GF-D8 (cell line): Measurements from ENCODE around the gene SHISA6.
"Not testable (repeated sequence)": the region's sequence is repeated elsewhere in the genome, so short reads cannot be mapped to it uniquely, and the experiment has no call there.

Experiments used
- DNase-seq: peaks from one replicate; lab custom pipeline; 2025; lab: John Stamatoyannopoulos, UW

SHISA6 gene

GRCh38 chr17:11303773-11304394 is 62.9 kb downstream of the SHISA6 start:
- no peak for DNase-seq

DNA sequence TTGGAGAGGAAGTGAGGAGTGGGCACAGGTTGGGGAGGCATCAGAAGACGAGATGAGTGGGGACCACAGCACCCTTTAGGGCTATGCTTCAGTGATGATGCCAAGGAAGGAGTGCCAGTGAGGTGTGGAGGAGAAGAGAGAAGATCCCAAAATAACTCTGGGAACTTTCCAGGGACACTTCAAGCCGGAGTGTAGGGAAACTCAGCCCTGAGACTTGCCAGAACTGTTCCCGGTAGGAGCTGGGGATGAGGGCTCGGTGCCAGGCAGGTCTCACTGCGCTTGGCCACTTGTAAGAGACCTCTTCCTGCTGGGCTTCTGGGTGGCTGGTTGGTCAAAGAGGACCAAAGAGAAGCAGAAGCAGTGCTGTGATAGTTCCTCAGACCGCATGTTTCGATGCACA is 63.6 kb downstream of the SHISA6 start:
- no peak for DNase-seq

DNA sequence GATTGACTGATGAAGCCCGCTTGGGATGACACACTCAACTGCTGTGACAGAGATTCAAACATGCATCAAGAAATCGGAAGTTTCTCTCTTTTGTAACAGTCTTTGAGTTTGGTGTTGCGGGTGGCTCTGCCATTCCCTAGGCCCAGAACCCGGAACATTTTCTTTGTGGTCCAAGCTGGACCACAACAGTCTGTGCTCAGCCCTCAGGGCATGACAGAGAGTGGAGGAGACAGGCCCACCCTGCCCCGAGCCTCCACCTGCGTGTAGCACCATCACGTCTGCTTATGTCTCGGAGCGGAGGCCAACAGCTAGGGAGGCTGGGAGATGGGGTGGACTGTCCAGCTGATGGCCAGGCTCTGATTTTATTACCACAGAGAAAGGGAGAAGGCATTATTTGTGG is 64.5 kb downstream of the SHISA6 start:
- no peak for DNase-seq

GRCh38 chr17:11308531-11308930 is 67.5 kb downstream of the SHISA6 start:
- DNase-seq, result no peak

DNA sequence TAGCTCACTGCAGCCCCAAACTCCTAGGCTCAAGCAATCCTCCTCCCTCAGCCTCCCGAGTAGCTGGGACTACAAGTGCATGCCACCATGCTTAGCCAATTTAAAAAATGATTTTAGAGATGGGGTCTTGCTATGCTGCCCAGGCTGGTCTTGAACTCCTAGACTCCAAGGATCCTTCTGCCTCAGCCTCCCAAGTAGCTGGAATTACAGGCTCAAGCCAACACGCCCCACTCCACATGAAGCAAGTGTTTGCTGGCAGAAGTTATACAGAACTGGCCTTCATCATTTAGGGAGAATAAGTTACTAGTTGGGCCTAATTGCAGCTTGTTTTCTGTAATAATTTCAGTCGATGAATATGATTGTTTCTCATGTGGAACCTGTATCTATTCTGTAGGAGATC is 68.0 kb downstream of the SHISA6 start:
- DNase-seq, result no peak

GRCh38 chr17:11309850-11310249 is 68.8 kb downstream of the SHISA6 start:
- no peak for DNase-seq

DNA sequence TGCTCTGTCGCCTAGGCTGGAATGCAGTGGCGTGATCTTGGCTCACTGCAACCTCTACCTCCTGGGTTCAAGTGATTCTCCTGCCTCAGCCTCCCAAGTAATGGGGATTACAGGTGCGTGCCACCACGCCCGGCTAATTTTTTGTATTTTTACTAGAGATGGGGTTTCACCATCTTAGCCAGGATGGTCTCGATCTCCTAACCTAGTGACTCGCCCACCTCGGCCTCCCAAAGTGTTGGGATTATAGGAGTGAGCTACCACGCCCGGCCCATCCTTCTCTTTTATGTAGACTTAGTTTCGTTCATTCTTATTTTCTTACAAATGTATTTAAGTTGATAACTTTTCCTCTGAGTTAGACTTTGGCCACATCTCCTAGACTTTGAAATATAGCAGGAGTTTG is 75.4 kb downstream of the SHISA6 start:
- not testable (repeated sequence) for DNase-seq

GRCh38 chr17:11318207-11318606 is 77.2 kb downstream of the SHISA6 start:
- no peak for DNase-seq

DNA sequence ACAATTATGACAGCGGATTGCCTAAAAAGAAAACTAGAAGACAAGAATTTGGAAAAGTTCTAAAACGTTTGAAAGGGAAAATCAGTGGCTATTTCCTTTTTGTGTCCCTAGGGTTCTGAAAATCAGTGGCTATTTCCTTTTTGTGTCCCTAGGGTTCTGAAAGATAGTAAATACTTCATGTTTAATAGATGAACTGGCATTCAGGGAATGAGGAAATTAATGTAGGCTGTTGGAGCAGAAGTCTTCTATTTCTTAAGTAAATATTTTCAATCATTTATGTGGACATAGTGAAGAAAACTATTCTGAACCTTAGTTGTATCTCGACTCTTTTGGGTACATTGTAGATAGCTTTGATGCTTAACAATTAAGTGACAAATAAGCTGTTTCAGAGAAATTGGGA is 78.9 kb downstream of the SHISA6 start:
- DNase-seq, result no peak

GRCh38 chr17:11324021-11324420 is 83.0 kb downstream of the SHISA6 start:
- no peak for DNase-seq

GRCh38 chr17:11324846-11325420 is 83.9 kb downstream of the SHISA6 start:
- DNase-seq, result no peak

DNA sequence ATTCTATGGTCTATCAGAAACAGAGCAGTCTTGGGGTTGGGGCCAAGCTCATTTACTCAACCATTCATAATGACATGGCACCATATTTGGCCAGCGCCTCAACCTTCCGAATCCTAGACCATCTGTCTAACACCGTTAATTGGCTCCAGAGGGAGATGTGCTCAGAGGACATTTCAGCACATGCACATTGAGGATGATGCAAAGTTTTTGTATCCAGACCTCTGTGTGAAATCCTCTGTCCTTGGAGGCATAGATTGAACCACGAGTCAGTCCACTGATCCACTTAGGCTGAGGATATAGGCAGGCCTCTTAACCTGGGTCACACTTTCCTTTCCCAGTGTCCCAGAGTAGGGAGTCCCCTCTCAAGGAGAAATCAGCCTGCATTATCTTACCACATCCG is 85.5 kb downstream of the SHISA6 start:
- no peak for DNase-seq

- no peak for DNase-seq
Measured at GRCh38 chr17:11328770-11329169, 87.8 kb downstream of the SHISA6 start.

DNA sequence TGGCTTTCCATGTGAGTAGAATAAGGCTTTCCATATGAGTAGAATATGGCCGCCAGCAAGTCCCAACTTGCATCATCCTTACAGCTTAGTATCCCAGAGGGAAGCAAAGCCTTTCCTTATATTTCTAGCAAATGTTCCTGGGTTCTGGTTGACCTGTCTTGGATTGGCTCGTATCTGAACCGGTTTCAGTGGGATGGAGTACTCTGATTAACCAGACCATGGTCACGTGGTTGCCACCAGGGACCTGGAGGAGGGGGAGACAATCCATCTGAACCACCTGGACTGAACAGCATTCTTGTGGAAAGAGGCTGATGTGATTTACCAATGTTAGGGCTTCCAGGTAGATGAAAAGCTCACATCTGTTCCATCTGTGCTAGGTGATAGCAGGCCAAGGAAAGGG is 89.0 kb downstream of the SHISA6 start:
- DNase-seq, result no peak

DNA sequence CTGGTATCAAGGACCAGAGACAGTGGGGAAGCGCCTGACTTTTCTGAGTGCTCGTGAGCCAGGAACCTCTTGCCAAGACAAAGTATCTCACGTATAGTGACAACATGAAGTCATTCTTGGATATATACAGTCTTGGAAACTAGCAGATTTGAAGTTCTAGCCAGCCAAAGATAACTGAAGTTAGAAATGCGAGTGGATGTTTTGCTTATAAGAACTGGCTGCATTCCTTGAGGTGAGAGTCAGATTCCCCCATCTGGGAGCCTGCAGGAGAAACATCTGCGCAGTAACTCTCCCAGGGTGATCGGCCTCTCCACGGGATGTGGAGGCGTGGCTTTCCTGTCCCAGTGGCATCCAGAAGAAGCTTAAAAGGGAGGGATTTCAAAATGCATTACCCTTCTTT is 89.8 kb downstream of the SHISA6 start:
- no peak for DNase-seq

- DNase-seq, result no peak
Measured at GRCh38 chr17:11331547-11332513, 90.8 kb downstream of the SHISA6 start.

DNA sequence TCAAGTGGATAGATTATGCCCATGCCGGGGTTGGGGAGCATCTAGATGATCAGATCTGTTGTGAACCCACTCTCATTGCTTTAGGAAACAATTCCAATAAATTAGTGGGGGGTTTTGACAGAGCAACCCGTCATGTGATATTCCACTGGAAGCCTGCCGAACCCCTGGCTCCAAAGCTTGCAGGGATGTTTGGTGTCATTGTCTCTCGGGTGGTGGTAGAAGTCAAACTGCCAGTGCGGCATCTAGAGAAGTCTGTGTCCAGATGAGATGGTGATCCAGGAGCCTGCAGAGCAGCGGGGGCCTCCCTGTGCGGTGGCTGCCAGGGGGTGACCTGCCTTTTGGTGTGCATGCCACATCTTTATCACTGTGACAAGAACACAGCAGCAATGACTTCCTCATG is 91.7 kb downstream of the SHISA6 start:
- DNase-seq, result no peak

GRCh38 chr17:11334493-11334892 is 93.5 kb downstream of the SHISA6 start:
- DNase-seq, result no peak

DNA sequence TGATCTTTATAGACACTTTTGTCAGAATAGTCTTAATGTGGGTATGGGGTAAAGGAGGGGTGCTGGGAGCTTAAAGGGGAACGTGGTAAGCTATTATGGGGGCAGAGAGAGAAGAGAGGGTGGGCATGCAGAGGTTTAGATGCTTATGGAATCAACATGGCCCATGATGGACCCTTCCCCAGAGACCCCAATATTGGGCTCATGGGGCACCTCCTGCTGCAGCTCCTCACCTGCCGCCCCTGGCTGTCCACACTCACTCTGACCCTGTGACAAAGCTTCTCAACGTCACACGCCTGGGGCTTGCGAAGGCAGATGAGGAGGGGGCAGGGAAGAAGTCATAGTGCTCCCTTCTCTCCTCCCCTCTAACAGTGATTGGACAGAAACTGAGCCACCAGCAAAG is 95.3 kb downstream of the SHISA6 start:
- no peak for DNase-seq

DNA sequence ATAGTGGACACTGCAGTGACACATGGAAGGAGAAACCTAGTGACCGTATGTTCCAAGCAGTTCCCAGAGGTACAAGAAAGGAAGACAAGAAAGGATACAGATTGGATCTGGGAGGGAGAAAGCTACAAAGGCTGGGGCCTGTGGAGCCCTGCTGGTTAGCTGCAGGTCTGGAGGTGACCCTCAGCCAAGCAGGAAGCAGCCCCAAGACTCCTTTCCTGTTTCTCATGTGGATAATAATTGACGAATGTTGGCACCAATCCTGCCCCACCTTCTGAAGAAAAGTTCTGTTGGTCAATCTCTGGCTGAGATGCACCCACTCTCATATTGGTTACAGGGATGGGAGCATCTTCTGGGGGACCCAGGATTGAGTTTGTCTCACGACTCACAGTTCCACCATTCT is 99.8 kb downstream of the SHISA6 start:
- no peak for DNase-seq

- DNase-seq, result no peak
Measured at GRCh38 chr17:11342138-11342537, 101.1 kb downstream of the SHISA6 start.

- no peak for DNase-seq
Measured at GRCh38 chr17:11349106-11349505, 108.1 kb downstream of the SHISA6 start.

GRCh38 chr17:11351479-11351878 is 110.5 kb downstream of the SHISA6 start:
- DNase-seq, result no peak
